Esophagus muscularis mucosa (tissue), 4 donors: Measurements from ENCODE around the gene KLHL11.

ENCODE experiments used
- EP300 ChIP-seq: sonication (generic); formaldehyde crosslinking; IDR thresholded peaks from one replicate; pipeline ENCODE4 v1.6.1; 2017; ENCODE audit warnings: antibody characterized with exemption
- POLR2AphosphoS5 ChIP-seq, 2 donors: sonication (generic); formaldehyde crosslinking; IDR thresholded peaks; one replicate each; pipeline ENCODE4 v1.6.1; 2017; ENCODE audit warnings: antibody characterized with exemption in 2 of 2
- TF ChIP-seq, protein P1 (sequence below), 3 experiments: fragments of 200-600 bp in 2 of 3; fragments of 450-650 bp in 1 of 3; sonication (generic) in 2 of 3; IDR thresholded peaks; one replicate each; pipeline ENCODE4 v1.5.1; 2017 to 2019; ENCODE audit warnings: antibody characterized with exemption in 3 of 3, mild to moderate bottlenecking in 2 of 3, moderate library complexity in 1 of 3

DNA sequence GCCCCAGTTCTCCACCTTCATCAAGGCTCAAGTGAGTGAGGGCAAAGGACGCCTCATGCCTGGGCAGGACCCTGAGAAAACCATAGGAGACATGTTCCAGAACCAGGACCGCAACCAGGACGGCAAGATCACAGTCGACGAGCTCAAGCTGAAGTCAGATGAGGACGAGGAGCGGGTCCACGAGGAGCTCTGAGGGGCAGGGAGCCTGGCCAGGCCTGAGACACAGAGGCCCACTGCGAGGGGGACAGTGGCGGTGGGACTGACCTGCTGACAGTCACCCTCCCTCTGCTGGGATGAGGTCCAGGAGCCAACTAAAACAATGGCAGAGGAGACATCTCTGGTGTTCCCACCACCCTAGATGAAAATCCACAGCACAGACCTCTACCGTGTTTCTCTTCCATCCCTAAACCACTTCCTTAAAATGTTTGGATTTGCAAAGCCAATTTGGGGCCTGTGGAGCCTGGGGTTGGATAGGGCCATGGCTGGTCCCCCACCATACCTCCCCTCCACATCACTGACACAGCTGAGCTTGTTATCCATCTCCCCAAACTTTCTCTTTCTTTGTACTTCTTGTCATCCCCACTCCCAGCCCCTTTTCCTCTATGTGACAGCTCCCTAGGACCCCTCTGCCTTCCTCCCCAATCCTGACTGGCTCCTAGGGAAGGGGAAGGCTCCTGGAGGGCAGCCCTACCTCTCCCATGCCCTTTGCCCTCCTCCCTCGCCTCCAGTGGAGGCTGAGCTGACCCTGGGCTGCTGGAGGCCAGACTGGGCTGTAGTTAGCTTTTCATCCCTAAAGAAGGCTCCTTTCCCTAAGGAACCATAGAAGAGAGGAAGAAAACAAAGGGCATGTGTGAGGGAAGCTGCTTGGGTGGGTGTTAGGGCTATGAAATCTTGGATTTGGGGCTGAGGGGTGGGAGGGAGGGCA, 42.7 kb downstream of the KLHL11 start:
- TF ChIP-seq POLR2AphosphoS5 (IDR thresholded peaks at IDR 0.05) (no peak), EP300 (no peak)
- TF ChIP-seq, protein P1, sequence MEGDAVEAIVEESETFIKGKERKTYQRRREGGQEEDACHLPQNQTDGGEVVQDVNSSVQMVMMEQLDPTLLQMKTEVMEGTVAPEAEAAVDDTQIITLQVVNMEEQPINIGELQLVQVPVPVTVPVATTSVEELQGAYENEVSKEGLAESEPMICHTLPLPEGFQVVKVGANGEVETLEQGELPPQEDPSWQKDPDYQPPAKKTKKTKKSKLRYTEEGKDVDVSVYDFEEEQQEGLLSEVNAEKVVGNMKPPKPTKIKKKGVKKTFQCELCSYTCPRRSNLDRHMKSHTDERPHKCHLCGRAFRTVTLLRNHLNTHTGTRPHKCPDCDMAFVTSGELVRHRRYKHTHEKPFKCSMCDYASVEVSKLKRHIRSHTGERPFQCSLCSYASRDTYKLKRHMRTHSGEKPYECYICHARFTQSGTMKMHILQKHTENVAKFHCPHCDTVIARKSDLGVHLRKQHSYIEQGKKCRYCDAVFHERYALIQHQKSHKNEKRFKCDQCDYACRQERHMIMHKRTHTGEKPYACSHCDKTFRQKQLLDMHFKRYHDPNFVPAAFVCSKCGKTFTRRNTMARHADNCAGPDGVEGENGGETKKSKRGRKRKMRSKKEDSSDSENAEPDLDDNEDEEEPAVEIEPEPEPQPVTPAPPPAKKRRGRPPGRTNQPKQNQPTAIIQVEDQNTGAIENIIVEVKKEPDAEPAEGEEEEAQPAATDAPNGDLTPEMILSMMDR (IDR thresholded peaks at IDR 0.05) = no peak
